GM19238 (cell line): ENCODE results near the gene SNRPD3.

Source experiments
- DNase-seq: peaks from one replicate; pipeline ENCODE4 v3.0.0; 2011; ENCODE audit warnings: low spot score; ENCODE audit not compliant: insufficient read length

SNRPD3 gene

GRCh38 chr22:24566899-24567511, 11.2 kb downstream of the SNRPD3 start:
- no peak for DNase-seq

DNA sequence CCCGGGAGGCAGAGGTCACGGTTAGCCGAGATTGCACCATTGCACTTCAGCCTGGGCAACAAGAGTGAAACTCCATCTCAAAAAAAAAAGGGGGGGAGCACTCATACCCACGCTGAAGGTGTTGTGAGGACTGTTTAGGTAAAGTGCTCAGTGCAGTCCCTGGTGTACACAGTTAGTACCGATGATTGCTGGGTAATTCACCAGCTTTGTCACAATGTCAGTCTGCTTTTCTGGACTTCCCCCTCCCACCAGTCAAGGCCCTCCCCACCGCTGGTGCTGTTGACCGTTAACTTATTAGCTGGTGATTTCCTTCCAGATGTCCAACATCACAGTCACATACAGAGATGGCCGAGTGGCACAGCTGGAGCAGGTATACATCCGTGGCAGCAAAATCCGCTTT, 11.9 kb downstream of the SNRPD3 start:
- no peak for DNase-seq

GRCh38 chr22:24571266-24571665, 15.5 kb downstream of the SNRPD3 start:
- DNase-seq, result no peak

DNA sequence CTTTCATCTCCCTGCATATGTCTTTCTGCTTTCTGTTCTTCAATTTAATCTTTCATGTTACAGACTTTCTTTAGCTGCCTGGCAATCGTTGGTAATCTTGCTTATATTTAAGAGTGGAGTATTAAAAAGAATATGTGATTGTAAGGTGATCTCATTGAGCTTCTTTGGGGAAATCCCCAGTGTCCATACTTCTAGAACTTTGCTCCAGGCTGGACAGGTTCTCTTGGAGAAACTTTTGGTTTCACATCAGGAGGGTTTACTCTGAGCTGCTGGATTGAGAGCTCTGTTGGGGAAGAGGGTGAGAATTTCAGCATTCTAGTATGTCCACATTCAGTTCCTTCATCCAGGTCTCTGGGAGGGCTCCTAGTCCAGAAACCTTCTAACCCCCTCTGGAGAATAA, 21.0 kb downstream of the SNRPD3 start:
- no peak for DNase-seq

GRCh38 chr22:24578355-24579257, 22.8 kb downstream of the SNRPD3 start:
- no peak for DNase-seq

- no peak for DNase-seq
Observed at GRCh38 chr22:24579258-24579601, 23.4 kb downstream of the SNRPD3 start.

GRCh38 chr22:24580276-24580675, 24.5 kb downstream of the SNRPD3 start:
- DNase-seq, result no peak

DNA sequence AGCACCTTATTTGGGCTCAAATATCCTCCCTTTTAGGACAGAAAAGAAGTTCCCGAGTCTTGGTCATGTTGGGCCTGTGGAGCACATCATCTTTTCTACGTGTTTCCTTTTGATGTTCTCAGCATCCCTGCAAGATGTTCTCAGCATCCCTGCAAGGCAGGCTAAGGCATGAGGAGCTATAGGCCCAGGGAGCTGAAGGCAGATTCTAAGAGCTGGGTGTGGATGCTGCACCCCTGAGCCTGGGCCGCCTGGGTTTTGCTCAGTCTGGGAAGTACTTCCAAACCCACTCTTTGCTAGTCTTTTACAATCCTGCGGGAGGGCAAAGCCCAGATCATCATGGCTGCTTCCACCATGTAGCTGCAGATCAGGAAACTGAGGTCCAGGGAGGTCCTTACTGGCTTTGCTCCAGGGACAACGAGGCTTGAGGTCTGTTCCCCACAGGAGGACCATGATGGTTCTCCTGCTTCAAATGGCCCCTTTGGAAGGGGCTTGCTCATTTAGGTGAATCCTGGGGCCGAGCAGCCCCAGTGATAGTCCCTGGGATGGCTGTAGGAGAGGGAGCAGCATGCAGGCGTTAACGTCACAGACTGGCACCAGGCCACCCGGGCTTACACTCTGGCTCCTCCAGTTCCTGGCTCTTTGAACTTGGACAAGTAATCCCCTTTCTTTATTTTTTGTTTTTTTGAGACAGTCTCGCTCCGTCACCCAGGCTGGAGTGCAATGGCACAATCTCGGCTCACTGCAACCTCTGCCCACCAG, 26.4 kb downstream of the SNRPD3 start:
- no peak for DNase-seq

- DNase-seq, result no peak
Observed at GRCh38 chr22:24583221-24584165, 27.7 kb downstream of the SNRPD3 start.

- DNase-seq, result no peak
Observed at GRCh38 chr22:24584166-24584790, 28.5 kb downstream of the SNRPD3 start.

- DNase-seq, result no peak
Observed at GRCh38 chr22:24584871-24585411, 29.1 kb downstream of the SNRPD3 start.

GRCh38 chr22:24585461-24585860, 29.7 kb downstream of the SNRPD3 start:
- no peak for DNase-seq

- no peak for DNase-seq
Observed at GRCh38 chr22:24585927-24586546, 30.2 kb downstream of the SNRPD3 start.

- DNase-seq, result no peak
Observed at GRCh38 chr22:24587251-24587650, 31.5 kb downstream of the SNRPD3 start.

- DNase-seq, result no peak
Observed at GRCh38 chr22:24587948-24588347, 32.1 kb downstream of the SNRPD3 start.

DNA sequence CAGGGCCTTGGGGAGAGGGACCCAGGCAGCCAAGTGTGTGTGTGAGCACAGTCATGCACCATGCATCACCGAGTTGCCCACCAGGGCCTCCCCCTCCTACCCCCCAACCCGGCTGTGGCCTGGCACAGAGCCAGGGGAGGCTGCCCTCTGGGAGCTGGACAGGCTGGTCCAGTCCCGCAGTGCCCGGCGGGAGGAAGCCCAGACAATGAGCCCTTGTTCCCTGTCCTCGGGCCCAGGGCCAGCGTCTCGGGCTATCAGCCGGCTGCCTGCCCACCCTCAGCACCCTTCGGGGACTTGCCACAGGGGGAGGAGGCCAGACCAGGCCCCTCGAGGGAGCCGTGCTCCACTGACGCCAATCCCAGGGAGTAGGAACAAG, 32.6 kb downstream of the SNRPD3 start:
- DNase-seq, result no peak

GRCh38 chr22:24588757-24589481, 33.1 kb downstream of the SNRPD3 start:
- DNase-seq, result no peak

- DNase-seq, result no peak
Observed at GRCh38 chr22:24589518-24590030, 33.8 kb downstream of the SNRPD3 start.

GRCh38 chr22:24590596-24591173, 34.9 kb downstream of the SNRPD3 start:
- DNase-seq, result no peak
